Lung (tissue), 16 donors: ENCODE results near the gene WHRN. TPM values are rescaled to one million over a fixed set of nuclear protein-coding genes. Genes with fewer than 3 reads are reported as not detected.

ENCODE experiments used
- ATAC-seq: fragments of 200-7000 bp; cut with Tn5 transposase; one replicate; pipeline ENCODE4 v1.9.1; 2020; ENCODE audit warnings: moderate number of reproducible peaks; ENCODE audit not compliant: insufficient read depth, low FRiP score
- DNase-seq, 3 donors: peaks; one replicate each; pipeline ENCODE4 v3.0.0-alpha.2; 2013 to 2017
- H3K27ac ChIP-seq, 2 donors: one replicate each; pipeline ENCODE4 v1.5.1; 2013; ENCODE audit warnings: mild to moderate bottlenecking in 2 of 2, moderate library complexity in 2 of 2, control low read depth in 1 of 2, inconsistent platforms in 1 of 2, low read depth in 1 of 2, low read length in 1 of 2
- H3K27me3 ChIP-seq, 3 donors: one replicate each; pipeline ENCODE4 v1.5.1; 2013; ENCODE audit warnings: low read length in 2 of 3; ENCODE audit not compliant: control insufficient read depth in 3 of 3, insufficient read depth in 3 of 3
- H3K36me3 ChIP-seq, 4 donors: one replicate each; pipeline ENCODE4 v1.5.1; 2013; ENCODE audit warnings: low read length in 4 of 4, mild to moderate bottlenecking in 1 of 4, moderate library complexity in 1 of 4; ENCODE audit not compliant: control insufficient read depth in 4 of 4, insufficient read depth in 4 of 4
- H3K4me1 ChIP-seq, 5 donors: one replicate each; pipeline ENCODE4 v1.5.1; 2013; ENCODE audit warnings: low read length in 5 of 5, mild to moderate bottlenecking in 2 of 5, moderate library complexity in 1 of 5; ENCODE audit not compliant: control insufficient read depth in 5 of 5, insufficient read depth in 5 of 5
- H3K4me3 ChIP-seq: one replicate; pipeline ENCODE4 v1.5.1; 2013; ENCODE audit warnings: mild to moderate bottlenecking, control low read depth, moderate library complexity
- H3K9ac ChIP-seq, 2 donors: one replicate each; pipeline ENCODE4 v1.5.1; 2013; ENCODE audit warnings: low read length in 2 of 2, control low read depth in 1 of 2; ENCODE audit not compliant: insufficient read depth in 1 of 2
- H3K9me3 ChIP-seq, 4 donors: one replicate each; pipeline ENCODE4 v1.5.1; 2013; ENCODE audit warnings: low read length in 3 of 4, mild to moderate bottlenecking in 1 of 4, moderate library complexity in 1 of 4; ENCODE audit not compliant: control insufficient read depth in 4 of 4, insufficient read depth in 3 of 4
- CTCF ChIP-seq: IDR thresholded peaks from 2 replicates; pipeline ENCODE4 v1.5.1; 2012; ENCODE audit warnings: mild to moderate bottlenecking; ENCODE audit errors: control extremely low read depth, extremely low read depth
- WGBS, 2 donors: extraction: QIAGEN DNeasy Blood & Tissue Kit; methylation state at CpG; one replicate each; pipeline ENCODE4 v1.1.7; 2013; 5-methylcytosine and 5-hydroxymethylcytosine counted together
- long read RNA-seq, 5 donors: transcript quantifications; one replicate each; lab custom pipeline, GENCODE V29; 2026
- polyA plus RNA-seq, 2 donors: library from polyadenylated mRNA; stranded (reverse); fragments of 200-250 nt; gene quantifications; one replicate each; pipeline ENCODE4 v1.2.1, GENCODE V29; 2013
- total RNA-seq, 2 donors: library from RNA; depleted of rRNA in 1 of 2; stranded (reverse); fragments of >200 nt in 1 of 2; gene quantifications; one replicate each; pipeline ENCODE4 v1.2.1, GENCODE V29; 2014 to 2021
- donor health status: control.
- donor health status: control.
- donor health status: Bipolar disorder and iron deficiency.
- donor health status: healthy.
- donor health status: DM: yes; HTN: yes; CAD: no.

WHRN gene
- total RNA-seq (10 to 100 TPM in 1 of 2 donors, 1 to 10 TPM in 1; 6.6 to 11.7 TPM), polyA plus RNA-seq (1 to 10 TPM; 3.1 to 4.5 TPM)
- long read RNA-seq, donor 1 = 0 reads
- long read RNA-seq, donor 2 = 0 reads
- long read RNA-seq, donor 3, partial matches to known transcripts = 0 of 2 reads
- long read RNA-seq, donor 3, other reads (novel, unspliced or antisense) = 0 of 2 reads
- long read RNA-seq, donor 4 = 0 reads
- long read RNA-seq, donor 5 = 0 reads

DNA sequence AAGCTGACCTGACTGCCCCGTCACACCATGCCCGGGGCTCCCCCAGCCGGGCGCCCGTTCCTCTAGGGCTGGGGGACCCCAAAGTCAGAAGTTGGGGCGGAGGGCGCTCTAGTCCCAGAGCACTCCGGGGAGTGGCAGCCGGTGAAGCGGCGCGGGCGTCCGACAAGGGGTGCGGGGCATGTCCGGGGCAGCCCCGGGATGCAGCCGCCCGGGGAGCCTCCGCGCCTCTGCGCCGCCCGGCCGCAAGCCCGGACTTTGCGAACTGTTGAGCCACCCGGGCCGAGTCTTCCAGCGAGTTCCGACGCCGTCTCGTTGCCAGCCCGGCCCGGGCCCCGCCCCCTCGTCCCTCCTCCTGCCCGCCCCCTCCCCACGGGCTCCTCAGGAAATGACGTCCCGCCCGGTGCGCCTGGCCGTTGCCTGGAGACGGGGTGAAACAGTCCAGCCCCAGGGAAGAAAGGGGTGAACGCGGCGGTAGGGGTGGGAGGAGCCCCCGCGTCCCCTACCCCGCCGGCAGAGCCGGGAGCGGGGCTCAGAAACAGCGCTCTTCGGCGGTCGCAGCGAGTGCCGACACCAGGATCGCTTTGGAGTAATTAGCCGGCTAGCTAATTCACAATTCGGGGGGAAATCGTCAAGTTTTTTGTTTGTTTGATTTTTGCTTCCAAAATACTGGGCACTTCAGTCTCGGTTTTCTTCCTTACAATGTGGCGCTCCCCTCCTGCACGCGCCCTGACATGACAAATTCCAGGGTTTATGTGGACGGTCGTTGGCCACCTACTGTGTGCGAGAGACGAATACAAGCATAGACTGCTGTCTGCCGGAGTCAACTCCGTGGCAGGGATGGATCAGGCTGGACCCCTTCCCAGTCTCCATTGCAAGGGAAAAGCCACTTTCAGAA lies at the start of gene WHRN:
WHRN (minus strand) TSS at position 287 of the 895 bp plus-strand sequence. CDS start 672 bp downstream, outside the sequence.
- peak within 1 kb of the TSS; percentile 71 to 90 for H3K9ac ChIP-seq
- H3K4me1 ChIP-seq = peaks cover 0 to 27% (median 10%) of the 10 kb centered on the region in 5 donors
- H3K27me3 ChIP-seq = peaks cover 0 to 12% (median 8%) of the 10 kb centered on the region in 3 donors
- 1% methylated on average over 58 to 75 of the region's 75 CpGs for WGBS, 2 donors
- ATAC-seq = peak; percentile 94
- H3K9me3 ChIP-seq = peaks cover 0 to 4% (median 0%) of the 10 kb centered on the region in 4 donors
- peak; percentile 96 to 98 (median 98) for DNase-seq
- peak within 1 kb of the TSS; percentile 47 for H3K4me3 ChIP-seq
- no peaks in the 10 kb centered on the region for H3K36me3 ChIP-seq
- no peak for TF ChIP-seq CTCF
- peak within 1 kb of the TSS in 1 of 2 donors; percentile 41 for H3K27ac ChIP-seq

DNA sequence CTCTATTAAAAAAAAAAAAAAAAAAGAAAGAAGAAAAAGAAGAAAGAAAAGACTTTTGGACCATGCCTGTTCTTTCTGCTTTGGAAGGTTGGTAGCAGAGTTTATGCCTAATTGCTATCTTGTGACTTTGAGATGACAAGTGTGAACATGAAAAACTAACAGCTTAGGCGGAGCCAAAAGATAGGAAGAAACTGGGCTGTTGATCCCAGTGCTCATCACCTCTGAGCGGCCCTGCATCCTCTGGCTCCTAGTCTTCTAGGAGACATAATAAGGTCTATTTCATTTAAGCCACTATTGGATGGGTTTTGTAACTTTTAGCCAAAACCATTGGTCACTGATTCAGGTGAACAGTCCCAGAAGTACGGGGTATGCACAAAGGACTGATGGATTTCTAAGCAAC lies 47.9 kb upstream of the WHRN start:
- no peak for DNase-seq
- Histone ChIP-seq H3K4me3 (no peak overlapping the region), H3K36me3 (no peaks in the 10 kb centered on the region), H3K9ac (no peak overlapping the region), H3K27ac (no peak overlapping the region), H3K9me3 (peaks cover 0 to 3% (median 0%) of the 10 kb centered on the region in 4 donors), H3K27me3 (peaks cover 0 to 3% (median 0%) of the 10 kb centered on the region in 3 donors), H3K4me1 (no peaks in the 10 kb centered on the region)
- no peak for ATAC-seq
- TF ChIP-seq CTCF = no peak
- WGBS, 2 donors = 93% methylated on average over 3 of the region's 3 CpGs

- peaks cover 0 to 3% (median 0%) of the 10 kb centered on the region in 4 donors for H3K9me3 ChIP-seq
- no peak overlapping the region for H3K27ac ChIP-seq
Observed at GRCh38 chr9:114552706-114553105, 47.4 kb upstream of the WHRN start.

More at GRCh38 chr9:114552706-114553105, 47.4 kb upstream of the WHRN start:
- ATAC-seq (no peak), DNase-seq (no peak)
- no peak overlapping the region for H3K9ac ChIP-seq
- no peak for TF ChIP-seq CTCF
- no peaks in the 10 kb centered on the region for H3K4me1 ChIP-seq
- 82 to 94% methylated on average over 5 of the region's 5 CpGs for WGBS, 2 donors
- no peaks in the 10 kb centered on the region for H3K36me3 ChIP-seq
- H3K27me3 ChIP-seq = peaks cover 0 to 3% (median 0%) of the 10 kb centered on the region in 3 donors
- no peak overlapping the region for H3K4me3 ChIP-seq
